GM12878 (cell line): ENCODE results near the gene GIGYF1. TPM values are rescaled to one million over a fixed set of nuclear protein-coding genes. Genes with fewer than 3 reads are reported as not detected.
"Not testable (repeated sequence)": the region's sequence is repeated elsewhere in the genome, so short reads cannot be mapped to it uniquely, and the experiment has no call there.

Experiments used
- ATAC-seq: fragments of 200-7000 bp; cut with Tn5 transposase; 3 replicates; pipeline ENCODE4 v1.9.1; 2020; ENCODE audit warnings: mild to moderate bottlenecking, moderate library complexity
- BruUV-seq: library from RNA; stranded (reverse); fragments of 400-500 nt; replicated peaks from 2 replicates; lab custom pipeline; 2021; lab: Mats Ljungman, UMichigan
- CTCF ChIA-PET: fragments of 300-600 bp; sonication (Branson Sonifier 250); formaldehyde crosslinking; extraction: SDS; loops from one replicate; lab custom pipeline; 2021; ENCODE audit warnings: inconsistent platforms; lab: Yijun Ruan, JAX
- POLR2A ChIA-PET: fragments of 350-600 bp; formaldehyde crosslinking; extraction: SDS; loops from one replicate; lab custom pipeline; 2021; ENCODE audit warnings: inconsistent platforms; lab: Charles Lee
- RAD21 ChIA-PET: fragments of 300-600 bp; sonication (Branson Sonifier 250); formaldehyde crosslinking; loops from one replicate; lab custom pipeline; 2023; ENCODE audit warnings: antibody characterized with exemption; ENCODE audit not compliant: unreplicated experiment; lab: Charles Lee
- SMC1A ChIA-PET: fragments of 300-600 bp; sonication (Branson Sonifier 250); formaldehyde crosslinking; loops from one replicate; lab custom pipeline; 2023; ENCODE audit not compliant: unreplicated experiment, uncharacterized antibody; lab: Charles Lee
- DNase-seq: peaks from one replicate; pipeline ENCODE4 v3.0.0-alpha.2; 2011; ENCODE audit warnings: low read depth, low spot score
- FAIRE-seq: peaks from 3 replicates; lab custom pipeline; 2011; peaks lifted over from hg19 to GRCh38; lab: Jason Lieb, UNC
- H2AFZ ChIP-seq: 2 replicates; pipeline ENCODE4 v1.6.0; 2011; ENCODE audit warnings: low read depth, low read length, control low read depth; ENCODE audit not compliant: control insufficient read depth
- H3K27ac ChIP-seq: 2 replicates; pipeline ENCODE4 v1.5.1; 2011; ENCODE audit warnings: control low read depth; ENCODE audit not compliant: control insufficient read depth, insufficient read depth
- H3K27me3 ChIP-seq, 2 experiments: replicated peaks in 1 of 2; 2 replicates each; pipeline versions ENCODE4 v1.6.0 to v1.6.1; 2011; ENCODE audit warnings: low read length in 1 of 2; ENCODE audit not compliant: control insufficient read depth in 2 of 2, insufficient read depth in 2 of 2
- H3K36me3 ChIP-seq, 2 experiments: 2 replicates each; pipeline ENCODE4 v1.5.1; 2011; ENCODE audit warnings: low read length in 1 of 2; ENCODE audit not compliant: control insufficient read depth in 2 of 2, insufficient read depth in 2 of 2
- H3K4me1 ChIP-seq: 2 replicates; pipeline ENCODE4 v1.6.1; 2011; ENCODE audit warnings: mild to moderate bottlenecking, low read length, moderate library complexity, mixed read lengths; ENCODE audit not compliant: control insufficient read depth, insufficient read depth
- H3K4me2 ChIP-seq: 2 replicates; pipeline ENCODE4 v1.6.0; 2011; ENCODE audit warnings: control low read depth; ENCODE audit not compliant: control insufficient read depth, insufficient read depth
- H3K4me3 ChIP-seq: fragments of 200-600 bp; sonication (generic); 2 replicates; pipeline ENCODE4 v1.5.1; 2016
- H3K79me2 ChIP-seq: 2 replicates; pipeline ENCODE4 v1.6.0; 2011; ENCODE audit warnings: low read length; ENCODE audit not compliant: control insufficient read depth, insufficient read depth
- H3K9ac ChIP-seq: 2 replicates; pipeline ENCODE4 v1.8.0; 2011; ENCODE audit warnings: low read length, control low read depth, mixed read lengths; ENCODE audit not compliant: control insufficient read depth, insufficient read depth
- H3K9me3 ChIP-seq: replicated peaks from 3 replicates; pipeline ENCODE4 v1.5.1; 2011; ENCODE audit warnings: mild to moderate bottlenecking, low read length; ENCODE audit not compliant: control insufficient read depth, insufficient read depth
- H4K20me1 ChIP-seq: 2 replicates; pipeline ENCODE4 v1.6.0; 2011; ENCODE audit not compliant: control insufficient read depth, insufficient read depth
- EGR1 ChIP-seq, 2 experiments: IDR thresholded peaks; 1 replicate in 1 of 2; 2 replicates in 1 of 2; pipeline ENCODE4 v1.6.1; 2011 to 2012; ENCODE audit warnings: low read depth in 2 of 2, low read length in 2 of 2, borderline replicate concordance in 1 of 2, mild to moderate bottlenecking in 1 of 2, moderate library complexity in 1 of 2
- GABPA ChIP-seq: IDR thresholded peaks from 2 replicates; pipeline ENCODE4 v1.6.1; 2014; ENCODE audit warnings: antibody characterized with exemption, low read depth, mild to moderate bottlenecking, inconsistent platforms
- PKNOX1 ChIP-seq: fragments of 450-650 bp; IDR thresholded peaks from 2 replicates; pipeline ENCODE4 v1.6.1; 2016; ENCODE audit warnings: mild to moderate bottlenecking
- SREBF1 ChIP-seq: IDR thresholded peaks from 2 replicates; pipeline ENCODE4 v1.6.1; 2012; ENCODE audit warnings: mild to moderate bottlenecking, low read length
- TCF7 ChIP-seq: IDR thresholded peaks from 2 replicates; pipeline ENCODE4 v1.6.1; 2014; ENCODE audit warnings: antibody characterized with exemption, borderline replicate concordance
- WGBS: methylation state at CpG from one replicate; pipeline ENCODE4 v1.1.6; 2016; ENCODE audit warnings: low lambda C conversion rate; ENCODE audit not compliant: insufficient replicate concordance, insufficient coverage; ENCODE audit errors: missing lambda C conversion rate; 5-methylcytosine and 5-hydroxymethylcytosine counted together
- in situ Hi-C: fragments of 300-500 bp; cut with MboI; formaldehyde crosslinking; loops from 9 replicates; pipeline ENCODE4 v1.14.3; 2018; ENCODE audit warnings: mixed read lengths
- intact Hi-C: fragments of 100-400 bp; cut with micrococcal nuclease; formaldehyde crosslinking; loops from one replicate; pipeline ENCODE4 v1.14.2; 2022; ENCODE audit not compliant: unreplicated experiment
- polyA plus RNA-seq, 11 experiments: library from polyadenylated mRNA; depleted of rRNA in 4 of 11; unstranded in 6 of 11; stranded (reverse) in 5 of 11; fragments of >200 nt; fragmentation: Nextera tagmentation in 4 of 11; fragmentation: Illumina TruSeq in 1 of 11; extraction: Ambion mirVana in 4 of 11; extraction: Trizol in 1 of 11; gene quantifications; 1 replicate in 1 of 11; 2 replicates in 10 of 11; pipeline versions ENCODE4 v1.2.1 to v1.2.3, GENCODE V29; 2011 to 2016; ENCODE audit warnings: inconsistent platforms in 2 of 11, missing spikeins in 2 of 11, low read depth in 1 of 11
- total RNA-seq, 4 experiments: library from RNA; depleted of rRNA in 3 of 4; stranded (reverse); fragments of >200 nt in 3 of 4; fragmentation: Illumina TruSeq in 1 of 4; extraction: Trizol in 1 of 4; gene quantifications; 2 replicates each; pipeline versions ENCODE4 v1.2.1 to v1.2.3, GENCODE V29; 2013 to 2021
- TF ChIP-seq, protein P1 (sequence below): fragments of 450-650 bp; IDR thresholded peaks from 2 replicates; pipeline ENCODE4 v1.6.1; 2017; ENCODE audit warnings: low read depth, mild to moderate bottlenecking, moderate library complexity

The GIGYF1 gene
- total and polyA plus RNA-seq, 10 of the 15 experiments (the other 5 are each of a cell fraction or from before 2014, with no cell fraction given), result 0.31 to 47.2 (median 9.9) TPM

GRCh38 chr7:100719523-100720278, 25.7 kb upstream of the GIGYF1 start:
- SMC1A ChIA-PET, result no interaction called here
- BruUV-seq, result no TSS peak
- FAIRE-seq (no peak), DNase-seq (no peak), ATAC-seq (no peak)
- H4K20me1 ChIP-seq, result no peaks in the 10 kb centered on the region
- TF ChIP-seq, protein P1, sequence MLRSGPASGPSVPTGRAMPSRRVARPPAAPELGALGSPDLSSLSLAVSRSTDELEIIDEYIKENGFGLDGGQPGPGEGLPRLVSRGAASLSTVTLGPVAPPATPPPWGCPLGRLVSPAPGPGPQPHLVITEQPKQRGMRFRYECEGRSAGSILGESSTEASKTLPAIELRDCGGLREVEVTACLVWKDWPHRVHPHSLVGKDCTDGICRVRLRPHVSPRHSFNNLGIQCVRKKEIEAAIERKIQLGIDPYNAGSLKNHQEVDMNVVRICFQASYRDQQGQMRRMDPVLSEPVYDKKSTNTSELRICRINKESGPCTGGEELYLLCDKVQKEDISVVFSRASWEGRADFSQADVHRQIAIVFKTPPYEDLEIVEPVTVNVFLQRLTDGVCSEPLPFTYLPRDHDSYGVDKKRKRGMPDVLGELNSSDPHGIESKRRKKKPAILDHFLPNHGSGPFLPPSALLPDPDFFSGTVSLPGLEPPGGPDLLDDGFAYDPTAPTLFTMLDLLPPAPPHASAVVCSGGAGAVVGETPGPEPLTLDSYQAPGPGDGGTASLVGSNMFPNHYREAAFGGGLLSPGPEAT, result no peak
- TF ChIP-seq TCF7 (no peak), SREBF1 (no peak), GABPA (no peak), PKNOX1 (no peak), EGR1 (IDR thresholded peaks at IDR 0.05; ENCODE audit: borderline replicate concordance in 1 of 2, low read depth in 2 of 2, low read length in 2 of 2) (no peak)
- H3K79me2 ChIP-seq, result no peaks in the 10 kb centered on the region
- H3K9me3 ChIP-seq, result no peaks in the 10 kb centered on the region
- in situ Hi-C loops (no loop called here), intact Hi-C loops (no loop called here)
- 27% methylated on average over 8 of the region's 8 CpGs for WGBS
- H3K4me2 ChIP-seq, result no peak overlapping the region
- H3K27ac ChIP-seq, result no peak overlapping the region
- H2AFZ ChIP-seq, result no peak overlapping the region
- CTCF ChIA-PET, result interaction anchor here (1.0 to 1.1 kb wide), 2 partner anchors 18 to 27 kb away, joined by 3 to 4 read pairs; no protein-coding TSS in a partner anchor
- RAD21 ChIA-PET, result interaction anchor here (1.3 kb wide), 1 partner anchor 14 kb away, joined by 4 read pairs; the partner anchor contains the start of gene POP7
- no peak overlapping the region for H3K4me3 ChIP-seq
- no peaks in the 10 kb centered on the region for H3K36me3 ChIP-seq
- H3K27me3 ChIP-seq, result peaks cover 4 to 11% of the 10 kb centered on the region in 2 experiments
- H3K4me1 ChIP-seq, result no peaks in the 10 kb centered on the region
- POLR2A ChIA-PET, result no interaction called here
- no peak overlapping the region for H3K9ac ChIP-seq

DNA sequence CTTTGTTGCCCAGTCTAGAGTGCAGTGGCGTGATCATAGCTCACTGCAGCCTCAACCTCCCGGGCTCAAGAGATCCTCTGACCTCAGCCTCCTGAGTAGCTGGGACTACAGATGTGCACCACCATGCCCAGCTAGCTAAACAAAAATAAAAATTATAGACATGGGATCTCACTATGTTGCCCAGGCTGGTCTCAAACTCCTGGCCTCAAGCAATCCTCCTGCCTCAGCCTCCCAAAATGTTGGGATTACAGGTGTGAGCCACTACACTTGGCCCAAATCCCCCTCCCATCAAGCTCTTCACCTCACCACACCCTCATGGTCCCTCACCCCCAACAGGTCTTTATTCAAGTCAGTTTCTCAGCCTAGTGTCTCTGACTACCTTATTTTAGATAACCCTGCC, 23.0 kb upstream of the GIGYF1 start:
- POLR2A ChIA-PET, result interaction anchor here (0.6 kb wide), 1 partner anchor 115 kb away, joined by 4 read pairs; the partner anchor contains the start of gene PCOLCE
- CTCF ChIA-PET, ATAC-seq: not testable (repeated sequence)

More for the DNA sequence above, 23.0 kb upstream of the GIGYF1 start:
- SMC1A ChIA-PET, H3K27me3 ChIP-seq, H2AFZ ChIP-seq, in situ Hi-C loops, H3K27ac ChIP-seq, H3K36me3 ChIP-seq, H3K4me3 ChIP-seq, H3K79me2 ChIP-seq, H4K20me1 ChIP-seq, H3K9me3 ChIP-seq, H3K4me2 ChIP-seq, intact Hi-C loops, FAIRE-seq, BruUV-seq, H3K4me1 ChIP-seq, DNase-seq, H3K9ac ChIP-seq: not testable (repeated sequence)
- RAD21 ChIA-PET, result interaction anchor here (0.8 kb wide), 1 partner anchor 500 kb away, joined by 4 read pairs; the partner anchor contains the start of genes PLOD3 and ZNHIT1
- WGBS, result 72% methylated on average over 2 of the region's 2 CpGs
